ENCODE results near the gene TBX15.

Gene TBX15

GRCh38 chr1:118997225-118997624 is 9.1 kb upstream of the TBX15 start:
- H3K4me3 ChIP-seq (ENCODE audit: low read depth, low read length) = no peak overlapping the region
- no peak for TF ChIP-seq CTCF (IDR thresholded peaks at IDR 0.05; ENCODE audit: insufficient read depth, low read depth, low read length, missing control alignments)
- DNase-seq (ENCODE audit: low read depth) = no peak

- no peak for TF ChIP-seq CTCF (IDR thresholded peaks at IDR 0.05; ENCODE audit: insufficient read depth, low read depth, low read length, missing control alignments)
- no peak for DNase-seq (ENCODE audit: low read depth)
- no peak overlapping the region for H3K4me3 ChIP-seq (ENCODE audit: low read depth, low read length)
Measured at GRCh38 chr1:118995312-118996016, 7.3 kb upstream of the TBX15 start.

GRCh38 chr1:118993700-118994026 is 5.5 kb upstream of the TBX15 start:
- TF ChIP-seq CTCF (IDR thresholded peaks at IDR 0.05; ENCODE audit: insufficient read depth, low read depth, low read length, missing control alignments) = no peak
- no peak for DNase-seq (ENCODE audit: low read depth)
- H3K4me3 ChIP-seq (ENCODE audit: low read depth, low read length) = no peak overlapping the region

GRCh38 chr1:118992868-118993699 is 4.9 kb upstream of the TBX15 start:
- no peak for DNase-seq (ENCODE audit: low read depth)
- H3K4me3 ChIP-seq (ENCODE audit: low read depth, low read length) = no peak overlapping the region

GRCh38 chr1:118992237-118992825 is 4.2 kb upstream of the TBX15 start:
- no peak overlapping the region for H3K4me3 ChIP-seq (ENCODE audit: low read depth, low read length)
- TF ChIP-seq CTCF (IDR thresholded peaks at IDR 0.05; ENCODE audit: insufficient read depth, low read depth, low read length, missing control alignments) = no peak
- no peak for DNase-seq (ENCODE audit: low read depth)

More at GRCh38 chr1:118992868-118993699, 4.9 kb upstream of the TBX15 start:
- TF ChIP-seq CTCF (IDR thresholded peaks at IDR 0.05; ENCODE audit: insufficient read depth, low read depth, low read length, missing control alignments) = no peak

- DNase-seq (ENCODE audit: low read depth) = no peak
- H3K4me3 ChIP-seq (ENCODE audit: low read depth, low read length) = no peak overlapping the region
- no peak for TF ChIP-seq CTCF (IDR thresholded peaks at IDR 0.05; ENCODE audit: insufficient read depth, low read depth, low read length, missing control alignments)
Measured at GRCh38 chr1:118991448-118991847, 3.3 kb upstream of the TBX15 start.
